ENCODE results near the gene TNFRSF6B.

DNA sequence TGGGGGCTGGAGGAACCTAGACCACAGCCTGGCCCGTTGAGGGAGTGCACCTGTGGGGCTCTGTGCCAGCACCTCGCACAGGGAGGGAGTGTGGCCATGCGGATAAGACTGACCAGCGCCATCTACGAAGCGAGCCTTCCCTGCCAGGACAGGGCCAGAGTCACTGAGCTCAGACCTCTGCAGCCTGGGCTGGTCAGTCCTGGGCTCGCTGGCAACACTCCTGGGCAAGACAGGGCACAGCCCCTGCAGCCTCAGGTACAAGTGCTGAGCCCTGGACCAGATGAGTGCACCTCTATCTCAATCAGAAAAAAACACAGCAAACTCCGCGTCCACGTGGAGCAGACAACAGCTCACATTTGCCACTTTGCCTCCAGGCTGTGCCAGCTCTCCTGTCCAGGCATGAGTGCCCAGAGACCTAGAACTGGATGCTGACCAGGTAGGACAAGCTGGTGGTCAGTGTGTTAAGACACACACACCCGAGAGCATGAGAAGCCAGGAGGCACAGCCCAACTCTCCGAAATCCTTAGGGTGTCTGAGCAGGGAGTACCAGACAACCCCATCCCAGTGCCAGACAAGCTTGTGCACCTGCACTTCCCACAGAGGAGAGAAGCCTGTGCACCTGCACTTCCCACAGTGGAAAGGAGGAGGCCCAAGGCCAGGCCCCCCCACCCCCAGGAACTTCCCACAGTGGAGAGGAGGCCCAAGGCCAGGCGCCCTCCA, 6.5 kb downstream of the TNFRSF6B start:
- TF ChIP-seq POLR2A (IDR thresholded peaks at IDR 0.05; ENCODE audit: low read length), result no peak
- TF ChIP-seq RNF2 (IDR thresholded peaks at IDR 0.05; ENCODE audit: borderline replicate concordance, low read depth), result no peak
